Spinal cord (tissue), 10 donors: ENCODE measurements around the gene CENPX. TPM values are rescaled to one million over a fixed set of nuclear protein-coding genes. Genes with fewer than 3 reads are reported as not detected.
A peak's percentile ranks its signal among the peaks of the same experiment; 100 is the strongest.
"Not testable (repeated sequence)": the region's sequence is repeated elsewhere in the genome, so short reads cannot be mapped to it uniquely, and the experiment has no call there.

Experiments used
- DNase-seq, 6 donors: peaks; one replicate each; pipeline versions ENCODE4 v3.0.0 to v3.0.0-alpha.2; 2013 to 2015; ENCODE audit warnings: low spot score in 6 of 6, low read depth in 4 of 6
- H3K27ac ChIP-seq: one replicate; pipeline ENCODE4 v1.5.1; 2013; ENCODE audit warnings: low read depth, low read length, control low read depth
- H3K27me3 ChIP-seq: one replicate; pipeline ENCODE4 v1.6.1; 2013; ENCODE audit warnings: low read length; ENCODE audit not compliant: control insufficient read depth, insufficient read depth
- H3K36me3 ChIP-seq: one replicate; pipeline ENCODE4 v1.6.1; 2013; ENCODE audit warnings: low read length; ENCODE audit not compliant: control insufficient read depth, insufficient read depth
- H3K4me1 ChIP-seq: one replicate; pipeline ENCODE4 v1.6.1; 2013; ENCODE audit warnings: low read length; ENCODE audit not compliant: control insufficient read depth, insufficient read depth
- H3K4me3 ChIP-seq: one replicate; pipeline ENCODE4 v1.5.1; 2013; ENCODE audit warnings: low read depth, low read length, control low read depth
- H3K9me3 ChIP-seq: one replicate; pipeline ENCODE4 v1.6.1; 2013; ENCODE audit warnings: low read length; ENCODE audit not compliant: control insufficient read depth, insufficient read depth
- WGBS: methylation state at CpG from one replicate; pipeline ENCODE4 v1.1.5; 2013; ENCODE audit warnings: missing lambda C conversion rate; ENCODE audit not compliant: insufficient coverage; 5-methylcytosine and 5-hydroxymethylcytosine counted together
- polyA plus RNA-seq, 2 donors: library from polyadenylated mRNA; unstranded; fragments of 120-200 nt; gene quantifications; one replicate each; pipeline ENCODE4 v1.2.1, GENCODE V29; 2013; ENCODE audit not compliant: insufficient read length in 2 of 2
- total RNA-seq, 2 donors: library from RNA; depleted of rRNA in 1 of 2; stranded (reverse); fragments of 120-200 nt in 1 of 2; fragments of >200 nt in 1 of 2; gene quantifications; one replicate each; pipeline versions ENCODE4 v1.2.3 to v1.2.4, GENCODE V29; 2013 to 2014
- donor health status: healthy.

Gene CENPX
- total and polyA plus RNA-seq, 4 donors: 37.0 to 71.9 (median 63.3) TPM

DNA sequence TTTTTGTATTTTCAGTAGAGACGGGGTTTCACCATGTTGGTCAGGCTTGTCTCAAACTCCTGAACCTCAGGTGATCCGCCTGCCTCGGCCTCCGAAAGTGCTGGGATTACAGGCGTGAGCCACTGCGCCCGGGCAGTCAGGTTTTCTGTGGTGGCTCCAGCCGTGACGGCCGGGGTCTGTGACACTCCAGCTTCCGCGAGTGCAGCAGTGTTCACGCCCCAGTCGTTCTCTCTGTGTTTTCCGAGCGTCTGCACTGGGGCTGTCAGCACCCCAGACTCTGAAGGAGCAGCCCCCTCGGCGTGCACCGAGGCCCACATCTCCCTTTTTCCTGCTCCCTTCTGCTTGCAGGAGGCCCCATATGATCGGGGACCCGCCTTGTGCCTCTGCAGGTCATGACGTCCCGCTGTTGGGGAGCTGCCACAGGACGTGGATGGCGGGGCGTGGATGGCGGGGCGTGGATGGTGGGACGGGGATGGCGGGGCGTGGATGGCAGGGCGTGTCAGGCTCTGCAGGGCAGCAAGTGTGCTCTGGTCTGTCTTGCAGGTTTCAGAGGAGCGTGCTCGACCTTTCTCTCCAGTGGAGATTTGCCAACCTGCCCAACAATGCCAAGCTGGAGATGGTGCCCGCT is 39.6 kb downstream of the CENPX start:
- H3K9me3 ChIP-seq: no peaks in the 10 kb centered on the region
- H3K27ac ChIP-seq: no peak overlapping the region
- no peak overlapping the region for H3K4me3 ChIP-seq
- no peak for DNase-seq
- H3K36me3 ChIP-seq: peaks cover 84% of the 10 kb centered on the region
- no peaks in the 10 kb centered on the region for H3K27me3 ChIP-seq
- H3K4me1 ChIP-seq: peaks cover 11% of the 10 kb centered on the region
- WGBS: 98% methylated on average over 35 of the region's 35 CpGs

DNA sequence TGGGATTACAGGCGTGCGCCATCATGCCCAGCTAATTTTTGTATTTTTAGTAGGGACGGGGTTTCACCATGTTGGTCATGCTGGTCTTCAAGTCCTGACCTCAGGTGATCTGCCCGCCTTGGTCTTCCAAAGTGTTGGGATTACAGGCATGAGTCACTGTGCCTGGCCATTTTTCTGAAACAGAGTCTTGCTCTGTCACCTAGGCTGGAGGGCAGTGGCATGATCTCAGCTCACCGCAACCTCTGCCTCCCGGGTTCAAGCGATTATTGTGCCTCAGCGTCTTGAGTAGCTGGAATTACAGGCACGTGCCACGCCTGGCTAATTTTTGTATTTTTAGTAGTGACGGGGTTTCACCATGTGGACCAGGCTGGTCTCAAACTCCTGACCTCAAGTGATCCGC is 41.2 kb downstream of the CENPX start:
- not testable (repeated sequence) for H3K27ac ChIP-seq, DNase-seq, H3K27me3 ChIP-seq, H3K4me3 ChIP-seq, H3K9me3 ChIP-seq
- Histone ChIP-seq H3K36me3 (peaks cover 70% of the 10 kb centered on the region), H3K4me1 (peaks cover 19% of the 10 kb centered on the region)
- 94% methylated on average over 12 of the region's 12 CpGs for WGBS

DNA sequence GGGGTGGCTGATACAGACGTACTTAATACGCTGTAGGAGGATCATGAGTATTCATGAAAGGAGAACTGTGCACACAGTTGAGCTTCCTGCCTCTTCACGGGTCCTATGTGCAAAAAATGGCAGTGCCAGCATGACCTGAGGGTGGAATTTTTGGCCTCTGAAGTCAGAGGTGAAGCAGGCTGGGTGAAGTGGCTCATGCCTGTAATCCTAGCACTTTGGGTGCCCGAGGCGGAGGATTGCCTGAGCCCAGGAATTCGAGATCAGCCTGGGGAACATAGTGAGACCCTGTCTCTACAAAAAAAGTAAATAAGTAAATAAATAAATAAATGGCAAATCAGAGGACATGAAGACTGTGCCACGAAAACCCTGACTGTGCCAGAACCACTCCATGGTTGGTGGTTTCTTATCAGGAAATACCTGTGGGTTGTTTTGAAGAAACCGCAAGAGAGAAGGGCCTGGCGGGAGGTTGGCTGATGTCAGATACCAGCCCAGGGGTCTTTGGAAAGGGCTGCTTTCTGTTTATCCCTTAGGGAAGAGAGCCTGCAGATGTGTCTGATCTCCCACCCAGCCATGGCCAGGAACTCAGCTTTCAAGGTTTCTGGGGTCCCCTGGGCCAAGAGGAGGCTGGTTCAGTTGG is 41.9 kb downstream of the CENPX start:
- no peak for DNase-seq
- WGBS: 86% methylated on average over 6 of the region's 9 CpGs
- no peak overlapping the region for H3K4me3 ChIP-seq
- H3K27me3 ChIP-seq: no peaks in the 10 kb centered on the region
- peaks cover 63% of the 10 kb centered on the region for H3K36me3 ChIP-seq
- peaks cover 24% of the 10 kb centered on the region for H3K4me1 ChIP-seq
- no peaks in the 10 kb centered on the region for H3K9me3 ChIP-seq
- no peak overlapping the region for H3K27ac ChIP-seq

DNA sequence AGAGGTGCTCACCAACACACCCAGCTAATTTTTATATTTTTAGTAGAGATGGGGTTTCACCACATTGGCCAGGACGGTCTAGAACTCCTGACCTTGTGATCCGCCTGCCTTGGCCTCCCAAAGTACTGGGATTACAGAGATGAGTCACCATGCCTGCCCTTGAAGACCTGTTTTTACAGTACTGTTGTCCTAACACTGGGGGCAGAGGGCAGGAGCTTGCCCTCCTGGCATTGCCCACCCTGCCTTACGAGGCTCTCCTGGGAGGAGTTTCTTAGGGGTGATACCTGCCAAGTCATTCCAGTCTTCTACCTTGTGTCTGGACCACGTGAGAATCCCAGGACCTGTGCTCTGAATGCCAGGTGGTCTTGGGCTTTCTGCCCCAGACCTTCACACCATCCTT is 42.6 kb downstream of the CENPX start:
- Histone ChIP-seq H3K4me1 (peaks cover 24% of the 10 kb centered on the region), H3K4me3 (no peak overlapping the region), H3K36me3 (peaks cover 56% of the 10 kb centered on the region), H3K9me3 (no peaks in the 10 kb centered on the region), H3K27me3 (no peaks in the 10 kb centered on the region), H3K27ac (no peak overlapping the region)
- no peak for DNase-seq
- 100% methylated on average over 3 of the region's 4 CpGs for WGBS

DNA sequence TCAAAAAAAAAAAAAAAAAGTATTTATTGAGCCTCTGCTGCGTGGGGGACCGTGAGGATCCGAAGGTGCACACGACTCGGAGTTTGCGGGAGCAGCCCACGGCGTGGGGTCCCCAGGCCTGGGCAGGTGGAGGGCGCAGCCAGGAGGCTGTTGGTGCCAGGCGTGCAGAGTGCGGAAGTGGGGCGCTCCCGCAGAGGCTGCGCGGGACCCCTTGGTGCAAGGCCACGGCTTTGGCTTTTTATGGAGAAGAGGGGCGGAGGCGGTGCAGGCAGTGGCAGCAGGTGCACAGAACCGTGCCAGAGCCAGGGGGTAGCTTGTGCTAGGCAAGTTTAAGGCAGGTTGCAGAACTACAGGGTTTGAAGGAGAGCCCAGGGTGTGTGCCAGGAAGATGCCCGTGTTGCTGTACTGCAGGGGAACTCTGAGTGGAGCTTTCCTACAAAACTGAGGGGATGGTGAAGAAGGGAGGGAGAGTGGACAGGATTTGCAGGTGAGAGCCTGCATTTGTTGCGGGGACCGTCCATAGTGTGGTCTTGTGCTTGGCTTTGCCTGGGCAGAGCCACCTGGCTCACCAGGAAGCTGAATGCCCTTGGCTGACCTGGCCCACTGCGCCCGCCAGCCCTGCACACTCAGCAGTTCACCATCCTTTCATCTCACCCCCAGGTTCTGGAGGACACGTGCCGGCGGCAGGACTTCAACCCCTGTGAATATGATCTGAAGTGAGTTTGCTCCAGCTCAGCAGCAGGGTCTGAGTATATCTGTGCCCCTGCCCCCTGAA is 44.0 kb downstream of the CENPX start:
- Histone ChIP-seq H3K4me3 (no peak overlapping the region), H3K9me3 (no peaks in the 10 kb centered on the region), H3K27me3 (no peaks in the 10 kb centered on the region), H3K27ac (no peak overlapping the region), H3K4me1 (peaks cover 24% of the 10 kb centered on the region), H3K36me3 (peaks cover 42% of the 10 kb centered on the region)
- 87% methylated on average over 21 of the region's 27 CpGs for WGBS
- no peak for DNase-seq

DNA sequence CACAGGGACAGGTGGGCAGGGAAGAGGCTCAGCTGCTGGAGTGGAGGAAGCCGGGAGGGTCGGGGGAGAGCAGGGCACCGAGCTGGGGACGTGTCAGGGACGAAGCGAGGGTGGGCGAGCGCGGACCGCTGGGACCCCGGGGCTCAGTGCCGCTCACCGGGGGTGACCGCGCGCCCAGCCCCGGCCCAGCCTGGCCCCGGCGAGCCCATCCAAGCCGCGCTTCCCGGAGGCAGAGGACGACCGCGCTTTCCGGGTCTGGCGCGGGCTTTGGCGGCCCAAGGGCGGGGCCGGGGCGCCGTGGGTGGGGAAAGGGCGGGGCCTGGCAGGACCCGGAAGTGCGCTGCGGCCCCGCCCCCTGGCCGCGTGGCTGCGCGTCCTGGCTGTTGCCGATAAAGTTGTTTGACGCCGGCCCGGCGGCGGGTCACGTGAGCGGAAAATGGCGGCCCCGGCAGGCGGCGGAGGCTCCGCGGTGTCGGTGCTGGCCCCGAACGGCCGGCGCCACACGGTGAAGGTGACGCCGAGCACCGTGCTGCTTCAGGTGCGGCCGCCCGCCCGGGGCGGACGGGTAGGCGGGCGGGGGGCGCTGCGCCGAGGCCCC is 45.4 kb downstream of the CENPX start, which contains the start of gene ASPSCR1:
TSS of gene ASPSCR1 (plus strand) at position 419 of the 598 bp plus-strand sequence. CDS start at position 437, 18 bp downstream.
- WGBS: 0% methylated on average over 76 of the region's 76 CpGs
- H3K27ac ChIP-seq: peak within 1 kb of the TSS; percentile 33
- peaks cover 28% of the 10 kb centered on the region for H3K36me3 ChIP-seq
- H3K27me3 ChIP-seq: no peaks in the 10 kb centered on the region
- no peaks in the 10 kb centered on the region for H3K9me3 ChIP-seq
- peak; percentile 67 to 97 (median 88) for DNase-seq
- peak within 1 kb of the TSS; percentile 64 for H3K4me3 ChIP-seq
- H3K4me1 ChIP-seq: peaks cover 24% of the 10 kb centered on the region

DNA sequence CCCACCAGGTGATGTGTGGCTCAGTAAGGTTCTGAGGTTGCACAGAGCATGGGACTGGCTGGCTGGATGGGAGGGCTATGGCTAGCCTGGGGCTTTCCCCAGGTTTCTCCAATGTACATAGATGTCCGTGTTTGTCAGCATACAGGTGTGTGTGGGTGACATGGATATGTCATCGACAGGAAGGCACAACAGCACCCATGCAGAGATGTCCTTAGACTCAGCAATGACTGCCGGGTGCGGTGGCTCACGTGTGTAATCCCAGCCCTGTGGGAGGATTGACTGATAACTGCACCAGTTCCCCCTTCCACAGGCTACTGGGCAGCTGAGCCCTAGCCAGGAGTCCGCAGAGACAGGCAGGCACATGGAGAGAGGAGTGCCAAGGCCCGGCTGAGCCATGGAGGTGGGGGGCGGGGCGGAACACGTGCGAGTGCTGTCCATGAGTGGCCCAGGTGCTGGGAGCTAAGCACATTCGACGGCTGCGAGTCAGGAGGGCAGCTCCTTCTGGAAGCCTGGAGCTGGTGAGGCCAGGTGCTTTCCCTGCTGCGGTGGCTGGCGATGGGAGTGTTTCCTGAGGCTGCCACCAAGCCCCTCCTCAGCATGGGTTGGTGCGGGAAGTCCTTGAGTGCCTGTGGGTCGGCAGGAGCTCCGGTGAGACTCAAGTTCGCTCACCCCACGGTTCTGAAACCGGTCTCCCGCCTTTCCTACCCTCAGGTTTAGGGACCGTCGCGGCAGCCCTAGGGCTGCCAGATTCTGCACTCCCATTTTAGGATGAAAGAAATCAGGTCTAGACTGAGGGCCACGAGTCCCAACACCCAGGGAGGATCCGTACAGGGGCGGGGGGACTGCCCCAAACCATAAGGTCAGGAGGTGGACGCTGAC is 46.1 kb downstream of the CENPX start:
- WGBS: 24% methylated on average over 30 of the region's 30 CpGs
- H3K4me1 ChIP-seq: peaks cover 24% of the 10 kb centered on the region
- peak overlapping the region; percentile 60 for H3K4me3 ChIP-seq
- no peaks in the 10 kb centered on the region for H3K9me3 ChIP-seq
- DNase-seq: no peak
- H3K27ac ChIP-seq: no peak overlapping the region
- H3K27me3 ChIP-seq: no peaks in the 10 kb centered on the region
- H3K36me3 ChIP-seq: peaks cover 24% of the 10 kb centered on the region

DNA sequence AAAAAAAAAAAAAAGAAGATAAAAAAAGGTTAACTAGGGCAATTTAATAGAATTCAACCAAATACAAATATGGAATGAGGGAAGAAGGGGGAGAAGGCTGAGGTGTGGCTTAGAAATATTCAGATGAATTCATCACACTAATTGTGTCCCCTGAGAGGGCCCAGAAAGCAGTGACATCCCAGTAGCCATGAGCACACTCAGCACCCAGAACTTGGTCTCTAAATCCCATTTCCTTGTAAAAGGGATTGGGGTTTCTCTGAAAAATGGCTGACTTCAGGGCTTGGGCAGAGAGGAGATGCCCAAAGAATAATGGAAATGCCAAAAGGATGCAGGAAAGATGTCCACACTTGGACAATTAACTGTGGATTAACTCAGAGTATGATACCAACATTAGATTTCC is 49.2 kb downstream of the CENPX start:
- Histone ChIP-seq H3K9me3 (no peaks in the 10 kb centered on the region), H3K4me1 (peaks cover 20% of the 10 kb centered on the region), H3K27ac (no peak overlapping the region), H3K36me3 (peaks cover under 1% of the 10 kb centered on the region), H3K4me3 (no peak overlapping the region), H3K27me3 (no peaks in the 10 kb centered on the region)
- no peak for DNase-seq
